Mesenchymal stem cell (in vitro differentiated cells and primary cell): Measurements from ENCODE around the gene ABCC2.
"Not testable (repeated sequence)": the region's sequence is repeated elsewhere in the genome, so short reads cannot be mapped to it uniquely, and the experiment has no call there.

ENCODE experiments used
- DNase-seq: peaks from one replicate; pipeline ENCODE4 v3.0.0-alpha.2; 2013
- H2AFZ ChIP-seq: one replicate; pipeline ENCODE4 v1.6.1; 2013; ENCODE audit warnings: low read depth, mild to moderate bottlenecking, control low read depth, inconsistent platforms, low read length, moderate library complexity
- H2AK5ac ChIP-seq: 2 replicates; pipeline ENCODE4 v1.6.1; 2013; ENCODE audit warnings: low read length, moderate library complexity, mild to moderate bottlenecking, inconsistent platforms; ENCODE audit not compliant: severe bottlenecking
- H2BK120ac ChIP-seq: one replicate; pipeline ENCODE4 v1.6.1; 2013; ENCODE audit warnings: low read depth, mild to moderate bottlenecking, inconsistent platforms, low read length, moderate library complexity
- H2BK12ac ChIP-seq, 2 experiments: one replicate each; pipeline ENCODE4 v1.6.1; 2013; ENCODE audit warnings: inconsistent platforms in 2 of 2, low read length in 2 of 2, mild to moderate bottlenecking in 2 of 2, moderate library complexity in 2 of 2, control low read depth in 1 of 2
- H2BK15ac ChIP-seq: one replicate; pipeline ENCODE4 v1.6.1; 2013; ENCODE audit warnings: mild to moderate bottlenecking, low read depth, inconsistent platforms; ENCODE audit not compliant: poor library complexity, severe bottlenecking
- H2BK5ac ChIP-seq: 2 replicates; pipeline ENCODE4 v1.6.1; 2013; ENCODE audit warnings: low read depth, mild to moderate bottlenecking, low read length, control low read depth, inconsistent platforms; ENCODE audit not compliant: poor library complexity, severe bottlenecking
- H3K14ac ChIP-seq, 2 experiments: one replicate each; pipeline ENCODE4 v1.6.1; 2013; ENCODE audit warnings: inconsistent platforms in 2 of 2, low read length in 2 of 2, control low read depth in 1 of 2, mild to moderate bottlenecking in 1 of 2, moderate library complexity in 1 of 2
- H3K18ac ChIP-seq, 2 experiments: one replicate each; pipeline ENCODE4 v1.6.1; 2013; ENCODE audit warnings: inconsistent platforms in 2 of 2, low read length in 2 of 2, control low read depth in 1 of 2, low read depth in 1 of 2, mild to moderate bottlenecking in 1 of 2
- H3K23ac ChIP-seq, 2 experiments: one replicate each; pipeline ENCODE4 v1.6.1; 2013; ENCODE audit warnings: inconsistent platforms in 2 of 2, low read length in 2 of 2, mild to moderate bottlenecking in 2 of 2, moderate library complexity in 2 of 2, control low read depth in 1 of 2
- H3K27ac ChIP-seq: 2 replicates; pipeline ENCODE4 v1.5.1; 2013; ENCODE audit warnings: mild to moderate bottlenecking, moderate library complexity, low read length, control low read depth, inconsistent platforms; ENCODE audit not compliant: poor library complexity, severe bottlenecking
- H3K27me3 ChIP-seq, 2 experiments: 2 replicates each; pipeline versions ENCODE4 v1.6.1 to v1.7.0; 2013; ENCODE audit warnings: low read length in 2 of 2, mild to moderate bottlenecking in 2 of 2, moderate library complexity in 2 of 2, control low read depth in 1 of 2, inconsistent platforms in 1 of 2; ENCODE audit not compliant: control insufficient read depth in 1 of 2, insufficient read depth in 1 of 2
- H3K36me3 ChIP-seq, 2 experiments: 2 replicates each; pipeline versions ENCODE4 v1.6.1 to v1.7.0; 2013; ENCODE audit warnings: low read length in 2 of 2, control low read depth in 1 of 2, inconsistent platforms in 1 of 2, low read depth in 1 of 2, mild to moderate bottlenecking in 1 of 2; ENCODE audit not compliant: insufficient read depth in 2 of 2, control insufficient read depth in 1 of 2
- H3K4ac ChIP-seq, 2 experiments: one replicate each; pipeline ENCODE4 v1.6.1; 2013; ENCODE audit warnings: inconsistent platforms in 2 of 2, low read length in 2 of 2, mild to moderate bottlenecking in 2 of 2, moderate library complexity in 2 of 2, control low read depth in 1 of 2, low read depth in 1 of 2
- H3K4me1 ChIP-seq: 2 replicates; pipeline ENCODE4 v1.6.1; 2013; ENCODE audit warnings: low read depth, low read length, control low read depth; ENCODE audit not compliant: control insufficient read depth, insufficient read depth
- H3K4me2 ChIP-seq: 2 replicates; pipeline ENCODE4 v1.6.1; 2013; ENCODE audit warnings: low read length, mild to moderate bottlenecking, inconsistent platforms; ENCODE audit not compliant: poor library complexity, severe bottlenecking
- H3K4me3 ChIP-seq, 2 experiments: 2 replicates each; pipeline versions ENCODE4 v1.5.1 to v1.7.0; 2013; ENCODE audit warnings: low read length in 2 of 2, mild to moderate bottlenecking in 2 of 2, control low read depth in 1 of 2, low read depth in 1 of 2; ENCODE audit not compliant: insufficient read depth in 1 of 2
- H3K79me1 ChIP-seq: replicated peaks from 2 replicates; pipeline ENCODE4 v1.6.1; 2013; ENCODE audit warnings: mild to moderate bottlenecking, control low read depth, low read length, inconsistent platforms; ENCODE audit not compliant: poor library complexity, severe bottlenecking
- H3K9ac ChIP-seq: 2 replicates; pipeline ENCODE4 v1.7.0; 2013; ENCODE audit warnings: mild to moderate bottlenecking, low read length, moderate library complexity
- H3K9me3 ChIP-seq: 2 replicates; pipeline ENCODE4 v1.7.0; 2013; ENCODE audit warnings: mild to moderate bottlenecking, low read length; ENCODE audit not compliant: control insufficient read depth
- H4K8ac ChIP-seq: one replicate; pipeline ENCODE4 v1.6.1; 2013; ENCODE audit warnings: inconsistent platforms, mild to moderate bottlenecking, low read length, moderate library complexity
- H4K91ac ChIP-seq: one replicate; pipeline ENCODE4 v1.6.1; 2013; ENCODE audit warnings: mild to moderate bottlenecking, low read length, inconsistent platforms
- WGBS: methylation state at CpG from one replicate; pipeline ENCODE4 v1.1.7; 2013; ENCODE audit warnings: mixed read lengths; 5-methylcytosine and 5-hydroxymethylcytosine counted together

ABCC2 gene

DNA sequence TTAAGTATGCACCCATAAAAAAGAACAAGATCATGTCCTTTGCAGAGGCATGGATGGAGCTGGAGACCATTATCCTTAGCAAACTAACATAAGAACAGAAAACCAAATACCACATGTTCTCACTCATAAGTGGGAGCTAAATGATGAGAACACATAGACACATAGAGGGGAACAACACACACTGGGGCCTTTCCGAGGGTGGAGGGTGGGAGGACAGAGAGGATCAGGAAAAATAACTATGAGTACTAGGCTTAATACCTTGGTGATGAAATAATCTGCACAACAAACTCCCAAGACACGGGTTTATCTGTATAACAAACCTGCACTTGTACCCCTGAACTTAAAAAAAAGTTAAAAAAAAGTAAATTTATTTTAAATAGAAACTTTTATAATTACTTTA, 36.3 kb upstream of the ABCC2 start:
- not testable (repeated sequence) for H3K18ac ChIP-seq, H4K91ac ChIP-seq, H3K27me3 ChIP-seq, DNase-seq, H2BK15ac ChIP-seq, H3K4ac ChIP-seq, H3K9me3 ChIP-seq, H3K79me1 ChIP-seq, H2BK12ac ChIP-seq, H3K23ac ChIP-seq, H2BK120ac ChIP-seq, H2AFZ ChIP-seq, H3K4me2 ChIP-seq, H2AK5ac ChIP-seq, H3K4me1 ChIP-seq, H4K8ac ChIP-seq, H3K9ac ChIP-seq, H3K27ac ChIP-seq, H3K14ac ChIP-seq, H2BK5ac ChIP-seq, H3K4me3 ChIP-seq
- peaks cover 9 to 88% of the 10 kb centered on the region in 2 experiments for H3K36me3 ChIP-seq
- 83% methylated on average over 1 of the region's 2 CpGs for WGBS

DNA sequence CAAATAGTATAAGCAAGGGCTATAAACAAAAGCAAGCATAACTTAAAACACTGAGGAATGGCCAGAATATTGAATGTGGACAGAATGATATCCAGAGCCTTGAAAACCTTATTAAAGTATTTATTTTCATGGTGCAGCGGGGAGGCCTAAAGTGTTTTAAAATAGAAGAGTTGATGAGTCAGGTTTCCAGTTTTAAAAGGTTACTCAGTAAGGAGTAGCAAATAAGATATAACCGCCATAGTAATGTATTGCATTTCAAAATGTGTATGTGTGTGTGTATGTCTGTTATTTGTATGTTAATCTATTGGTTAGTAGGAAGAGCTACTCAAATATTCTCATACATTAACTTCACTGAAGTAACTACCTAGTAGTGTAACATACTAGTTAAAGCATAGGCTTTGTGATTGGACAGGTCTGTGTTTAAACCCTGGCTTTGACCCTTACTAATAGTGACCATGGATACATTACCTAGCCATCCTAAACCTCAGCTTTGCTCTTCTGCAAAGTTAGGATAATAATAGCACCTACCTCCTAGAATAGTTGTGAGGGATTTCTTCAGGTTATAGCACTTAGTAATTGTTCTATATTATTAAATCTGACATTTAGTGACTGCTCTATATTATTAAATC, 33.5 kb upstream of the ABCC2 start:
- Histone ChIP-seq H3K9me3 (no peaks in the 10 kb centered on the region), H3K14ac (no peak overlapping the region), H3K4me2 (no peak overlapping the region), H4K8ac (no peak overlapping the region), H2BK12ac (no peak overlapping the region), H3K9ac (no peak overlapping the region), H2AFZ (no peak overlapping the region), H2BK5ac (no peak overlapping the region), H3K4me3 (no peak overlapping the region), H2BK15ac (no peak overlapping the region), H3K23ac (no peak overlapping the region), H3K27ac (no peak overlapping the region), H3K79me1 (peaks cover 5% of the 10 kb centered on the region), H4K91ac (no peak overlapping the region), H3K36me3 (peaks cover 9 to 95% of the 10 kb centered on the region in 2 experiments), H3K27me3 (no peaks in the 10 kb centered on the region), H3K4ac (no peak overlapping the region), H3K4me1 (no peaks in the 10 kb centered on the region), H2BK120ac (no peak overlapping the region), H2AK5ac (no peak overlapping the region), H3K18ac (no peak overlapping the region)
- WGBS: 94% methylated on average over 1 of the region's 2 CpGs
- DNase-seq: no peak

DNA sequence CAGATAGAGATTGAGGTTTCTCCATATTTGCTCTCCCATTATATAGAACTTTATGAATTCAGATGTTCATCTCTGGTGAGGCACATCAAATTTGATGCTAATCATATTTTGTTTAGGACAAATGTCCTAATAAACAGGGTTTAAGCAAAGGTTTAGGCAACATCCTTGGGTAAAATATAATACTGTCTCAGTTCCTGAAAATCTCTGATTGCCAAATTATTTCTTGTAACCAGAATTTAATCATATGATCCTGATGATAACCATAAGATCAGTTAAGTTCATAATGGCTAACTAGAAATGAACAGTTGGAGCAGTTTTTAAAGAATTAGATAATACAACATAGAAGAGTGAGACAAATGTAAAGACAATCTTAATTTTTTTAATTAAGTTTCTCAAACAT, 31.8 kb upstream of the ABCC2 start:
- Histone ChIP-seq H3K4ac (no peak overlapping the region), H3K9me3 (no peaks in the 10 kb centered on the region), H3K9ac (no peak overlapping the region), H2BK5ac (no peak overlapping the region), H2BK12ac (no peak overlapping the region), H2BK120ac (no peak overlapping the region), H3K4me1 (no peaks in the 10 kb centered on the region), H2AFZ (no peak overlapping the region), H4K8ac (no peak overlapping the region), H3K27me3 (no peaks in the 10 kb centered on the region), H3K27ac (no peak overlapping the region), H3K79me1 (peaks cover 5% of the 10 kb centered on the region), H3K36me3 (peaks cover 9 to 96% of the 10 kb centered on the region in 2 experiments), H3K4me3 (no peak overlapping the region), H3K18ac (no peak overlapping the region), H2BK15ac (no peak overlapping the region), H3K23ac (no peak overlapping the region), H4K91ac (no peak overlapping the region), H3K4me2 (no peak overlapping the region), H2AK5ac (no peak overlapping the region), H3K14ac (no peak overlapping the region)
- no peak for DNase-seq

DNA sequence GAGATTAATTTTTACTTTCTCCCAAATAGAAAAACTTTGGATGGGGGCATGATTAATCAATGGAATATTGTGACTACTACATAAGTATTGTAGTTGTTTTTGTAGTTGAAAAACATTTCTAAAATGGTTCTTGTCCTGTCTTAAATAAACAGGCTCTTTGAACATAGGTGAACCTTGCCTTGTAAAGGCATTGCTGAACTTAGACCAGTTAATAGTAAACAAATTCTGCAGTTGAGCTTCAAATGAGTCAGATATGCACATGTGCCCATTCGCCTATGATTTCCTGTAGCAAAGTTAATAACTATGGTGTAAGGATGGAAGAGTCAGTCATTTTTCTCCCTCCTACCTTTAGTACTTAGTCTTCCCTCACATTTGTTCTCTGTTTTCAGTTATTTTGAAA, 27.8 kb upstream of the ABCC2 start:
- Histone ChIP-seq H3K4me2 (no peak overlapping the region), H2BK12ac (no peak overlapping the region), H3K36me3 (peaks cover 2 to 90% of the 10 kb centered on the region in 2 experiments), H4K8ac (no peak overlapping the region), H3K79me1 (no peaks in the 10 kb centered on the region), H2AFZ (no peak overlapping the region), H3K23ac (no peak overlapping the region), H2BK5ac (no peak overlapping the region), H3K4me3 (no peak overlapping the region), H3K27me3 (no peaks in the 10 kb centered on the region), H2AK5ac (no peak overlapping the region), H2BK15ac (no peak overlapping the region), H3K4ac (no peak overlapping the region), H3K9ac (no peak overlapping the region), H3K27ac (no peak overlapping the region), H3K9me3 (no peaks in the 10 kb centered on the region), H3K14ac (no peak overlapping the region), H2BK120ac (no peak overlapping the region), H4K91ac (no peak overlapping the region), H3K4me1 (no peaks in the 10 kb centered on the region), H3K18ac (no peak overlapping the region)
- 100% methylated on average over 1 of the region's 1 CpG for WGBS
- no peak for DNase-seq
